ENCODE data around the gene SLC16A4.
A peak's percentile ranks its signal among the peaks of the same experiment; 100 is the strongest.

The SLC16A4 gene

DNA sequence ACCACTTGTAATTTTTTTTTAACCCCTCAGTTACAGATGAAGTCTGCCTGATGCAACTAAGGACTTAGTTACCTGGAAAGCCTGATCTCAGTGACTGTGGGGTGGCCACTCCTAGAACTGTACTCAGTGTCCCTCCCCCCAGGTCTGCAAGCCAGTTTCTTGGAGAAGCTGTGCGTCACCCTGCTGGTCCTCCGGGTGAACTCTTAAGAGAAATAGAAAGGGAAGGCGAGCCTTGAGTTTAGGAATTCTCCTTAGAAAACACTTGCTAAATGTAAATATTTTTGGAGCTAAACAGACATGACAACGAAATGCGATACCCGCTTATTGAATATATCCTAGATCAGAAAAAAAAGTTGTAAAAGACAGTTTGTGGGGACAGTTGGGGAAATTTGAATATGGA lies 730 bp downstream of the SLC16A4 start:
- Histone ChIP-seq H3K36me3 (ENCODE audit: control insufficient read depth, insufficient read depth, low read length) (no peaks in the 10 kb centered on the region), H3K27me3 (replicated peaks; ENCODE audit: control insufficient read depth, insufficient read depth, low read length) (no peaks in the 10 kb centered on the region), H3K4me3 (replicated peaks; ENCODE audit: low read depth, low read length) (no peak overlapping the region)
- no peak for DNase-seq (ENCODE audit: extremely low read depth, insufficient read length)
- TF ChIP-seq, protein P1, sequence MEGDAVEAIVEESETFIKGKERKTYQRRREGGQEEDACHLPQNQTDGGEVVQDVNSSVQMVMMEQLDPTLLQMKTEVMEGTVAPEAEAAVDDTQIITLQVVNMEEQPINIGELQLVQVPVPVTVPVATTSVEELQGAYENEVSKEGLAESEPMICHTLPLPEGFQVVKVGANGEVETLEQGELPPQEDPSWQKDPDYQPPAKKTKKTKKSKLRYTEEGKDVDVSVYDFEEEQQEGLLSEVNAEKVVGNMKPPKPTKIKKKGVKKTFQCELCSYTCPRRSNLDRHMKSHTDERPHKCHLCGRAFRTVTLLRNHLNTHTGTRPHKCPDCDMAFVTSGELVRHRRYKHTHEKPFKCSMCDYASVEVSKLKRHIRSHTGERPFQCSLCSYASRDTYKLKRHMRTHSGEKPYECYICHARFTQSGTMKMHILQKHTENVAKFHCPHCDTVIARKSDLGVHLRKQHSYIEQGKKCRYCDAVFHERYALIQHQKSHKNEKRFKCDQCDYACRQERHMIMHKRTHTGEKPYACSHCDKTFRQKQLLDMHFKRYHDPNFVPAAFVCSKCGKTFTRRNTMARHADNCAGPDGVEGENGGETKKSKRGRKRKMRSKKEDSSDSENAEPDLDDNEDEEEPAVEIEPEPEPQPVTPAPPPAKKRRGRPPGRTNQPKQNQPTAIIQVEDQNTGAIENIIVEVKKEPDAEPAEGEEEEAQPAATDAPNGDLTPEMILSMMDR (IDR thresholded peaks at IDR 0.05; ENCODE audit: insufficient read depth, low read length, poor library complexity, severe bottlenecking) = no peak

DNA sequence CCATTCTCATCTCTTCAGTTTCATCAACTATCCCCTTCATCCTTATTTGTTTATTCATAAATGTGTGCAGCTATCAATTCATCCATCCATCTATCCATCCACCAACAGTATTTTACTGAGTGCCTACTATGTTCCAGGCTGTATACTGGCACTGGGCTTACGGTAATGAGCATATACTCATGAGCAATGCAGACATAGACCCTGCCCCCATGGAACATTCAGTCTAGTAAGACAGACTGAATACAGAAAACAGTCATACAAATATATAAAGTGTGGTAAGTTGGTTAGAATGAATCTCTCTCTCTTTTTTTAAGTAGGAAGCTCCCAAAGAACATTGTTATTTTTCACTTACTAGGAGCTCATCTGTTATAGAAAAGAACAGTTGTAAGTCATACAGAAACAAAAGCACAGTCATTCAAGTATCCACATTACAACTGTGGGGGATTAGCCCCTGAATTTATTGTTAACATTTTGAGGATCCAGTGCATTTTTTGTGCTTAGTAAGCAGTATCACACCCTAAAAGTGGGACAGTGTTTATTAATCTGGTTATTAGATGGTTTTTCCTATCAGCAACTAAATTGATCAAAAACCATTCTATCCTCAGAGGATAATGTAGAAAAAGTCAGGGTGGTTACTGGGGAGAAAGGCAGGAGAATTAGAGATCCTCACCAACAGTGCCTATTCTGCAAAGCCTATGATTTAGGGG lies 3.6 kb downstream of the SLC16A4 start:
- DNase-seq (ENCODE audit: extremely low read depth, insufficient read length) = no peak
- Histone ChIP-seq H3K4me3 (replicated peaks; ENCODE audit: low read depth, low read length) (no peak overlapping the region), H3K36me3 (ENCODE audit: control insufficient read depth, insufficient read depth, low read length) (no peaks in the 10 kb centered on the region; the same call in 1 of the 2 replicates), H3K27me3 (replicated peaks; ENCODE audit: control insufficient read depth, insufficient read depth, low read length) (no peaks in the 10 kb centered on the region)
- TF ChIP-seq, protein P1 (IDR thresholded peaks at IDR 0.05; ENCODE audit: insufficient read depth, low read length, poor library complexity, severe bottlenecking) = no peak

DNA sequence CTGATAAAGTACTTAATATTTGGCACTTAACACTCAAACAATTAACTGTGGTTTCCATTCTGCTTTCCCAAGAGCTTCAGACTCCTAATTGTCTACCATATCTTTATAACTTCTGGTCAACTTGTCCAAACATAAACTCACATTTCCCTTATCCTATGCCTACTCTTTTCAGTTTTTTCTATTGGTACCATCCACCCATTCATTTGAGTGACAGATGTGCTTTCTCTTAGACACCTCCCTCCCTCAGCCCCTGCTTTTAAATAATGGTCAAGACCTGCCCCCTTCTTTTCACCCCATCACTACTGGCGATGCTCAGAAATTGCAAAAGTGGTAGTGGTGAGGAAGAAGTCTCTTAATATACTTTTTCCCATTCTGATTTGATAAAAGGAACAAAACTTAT lies 5.5 kb downstream of the SLC16A4 start:
- DNase-seq (ENCODE audit: extremely low read depth, insufficient read length) = no peak
- TF ChIP-seq, protein P1 (IDR thresholded peaks at IDR 0.05; ENCODE audit: insufficient read depth, low read length, poor library complexity, severe bottlenecking) = no peak
- H3K27me3 ChIP-seq (replicated peaks; ENCODE audit: control insufficient read depth, insufficient read depth, low read length) = no peaks in the 10 kb centered on the region
- no peak overlapping the region for H3K4me3 ChIP-seq (replicated peaks; ENCODE audit: low read depth, low read length)
- no peaks in the 10 kb centered on the region; the same call in 1 of the 2 replicates for H3K36me3 ChIP-seq (ENCODE audit: control insufficient read depth, insufficient read depth, low read length)

DNA sequence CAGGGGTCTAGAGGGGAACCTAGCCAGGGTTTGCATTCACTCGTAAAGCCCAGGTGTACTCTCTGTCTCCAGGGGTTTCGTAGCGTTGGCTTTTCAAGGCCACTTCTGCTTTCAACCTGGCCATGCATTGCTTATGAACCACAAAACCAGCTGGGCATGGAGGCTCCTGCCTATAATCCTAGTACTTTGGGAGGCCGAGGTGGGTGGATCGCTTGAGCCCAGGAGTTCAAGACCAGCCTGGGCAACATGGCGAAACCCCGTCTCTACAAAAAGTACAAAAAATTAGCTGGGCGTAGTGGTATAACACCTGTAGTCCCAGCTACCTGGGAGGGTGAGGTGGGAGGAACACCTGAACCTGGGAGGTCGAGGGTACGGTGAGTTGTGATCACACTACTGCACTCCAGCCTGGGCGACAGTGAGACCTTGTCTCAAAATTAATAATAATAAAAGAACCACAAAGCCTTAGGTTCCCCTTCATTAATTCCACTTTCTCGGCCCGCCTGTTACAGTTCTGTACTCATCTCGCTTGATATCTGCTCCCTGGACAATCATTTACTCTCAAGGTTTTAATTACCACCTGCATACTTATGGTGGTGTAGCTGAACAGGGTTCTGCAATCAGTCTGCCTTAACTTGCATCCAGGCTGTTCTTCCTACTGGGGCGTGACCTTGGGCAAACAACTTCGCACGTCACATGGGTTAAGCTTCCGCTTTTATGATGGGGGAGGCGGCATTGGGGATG lies 6.1 kb downstream of the SLC16A4 start:
- DNase-seq (ENCODE audit: extremely low read depth, insufficient read length) = peak; percentile 55
- Histone ChIP-seq H3K36me3 (ENCODE audit: control insufficient read depth, insufficient read depth, low read length) (no peaks in the 10 kb centered on the region; the same call in 1 of the 2 replicates), H3K4me3 (replicated peaks; ENCODE audit: low read depth, low read length) (no peak overlapping the region)

DNA sequence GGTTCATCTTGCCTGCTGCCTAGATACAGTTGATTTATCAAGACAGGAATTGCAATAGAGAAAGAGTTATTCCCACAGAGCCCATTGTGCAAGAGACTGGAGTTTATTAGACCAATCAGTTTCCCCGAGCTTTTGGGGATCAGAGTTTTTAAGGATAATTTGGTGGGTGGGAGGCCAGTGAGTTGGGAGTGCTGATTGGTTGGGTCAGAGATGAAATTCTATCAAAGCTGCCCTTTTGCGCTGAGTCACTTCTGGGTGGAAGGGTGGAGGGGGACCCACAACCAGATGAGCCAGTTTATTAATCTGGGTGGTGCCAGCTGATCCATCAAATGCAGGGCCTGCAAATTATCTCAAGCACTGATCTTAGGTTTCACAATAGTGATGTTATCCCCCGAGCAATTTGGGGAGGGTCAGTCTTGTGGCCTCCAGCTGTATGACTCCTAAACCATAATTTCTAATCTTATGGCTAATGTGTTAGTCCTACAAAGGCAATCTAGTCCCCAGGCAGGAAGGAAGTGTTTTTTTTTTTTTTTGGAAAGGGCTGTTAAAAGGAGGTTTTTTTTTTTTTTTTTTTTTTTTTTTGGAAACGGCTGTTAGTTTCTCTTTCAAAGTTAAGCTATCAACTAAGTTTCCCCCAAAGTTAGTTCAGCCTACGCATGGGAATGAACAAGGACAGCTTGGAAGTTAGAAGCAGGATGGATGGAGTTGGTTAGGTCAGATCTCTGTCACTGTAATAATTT lies 7.4 kb downstream of the SLC16A4 start:
- TF ChIP-seq, protein P1 (IDR thresholded peaks at IDR 0.05; ENCODE audit: insufficient read depth, low read length, poor library complexity, severe bottlenecking) = no peak
- Histone ChIP-seq H3K4me3 (replicated peaks; ENCODE audit: low read depth, low read length) (no peak overlapping the region), H3K27me3 (replicated peaks; ENCODE audit: control insufficient read depth, insufficient read depth, low read length) (no peaks in the 10 kb centered on the region), H3K36me3 (ENCODE audit: control insufficient read depth, insufficient read depth, low read length) (no peaks in the 10 kb centered on the region; the same call in 1 of the 2 replicates)
- DNase-seq (ENCODE audit: extremely low read depth, insufficient read length) = no peak

More for the DNA sequence above, 6.1 kb downstream of the SLC16A4 start:
- H3K27me3 ChIP-seq (replicated peaks; ENCODE audit: control insufficient read depth, insufficient read depth, low read length) = no peaks in the 10 kb centered on the region
- TF ChIP-seq, protein P1 (IDR thresholded peaks at IDR 0.05; ENCODE audit: insufficient read depth, low read length, poor library complexity, severe bottlenecking) = no peak
